WTC11 (cell line): ENCODE results near the gene KLC3. TPM values are rescaled to one million over a fixed set of nuclear protein-coding genes. Genes with fewer than 3 reads are reported as not detected.
A peak's percentile ranks its signal among the peaks of the same experiment; 100 is the strongest.

Source experiments
- ATAC-seq: fragments of 200-7000 bp; cut with Tn5 transposase; 2 replicates; pipeline ENCODE4 v1.10.0; 2021; ENCODE audit warnings: mild to moderate bottlenecking, moderate library complexity
- CTCF ChIA-PET: fragments of 300-600 bp; sonication (Branson Sonifier 250); formaldehyde crosslinking; loops from one replicate; lab custom pipeline; 2021; ENCODE audit warnings: antibody characterized with exemption; lab: Charles Lee
- POLR2A ChIA-PET: fragments of 350-600 bp; sonication (Branson Sonifier 250); formaldehyde crosslinking; loops from one replicate; lab custom pipeline; 2021; ENCODE audit warnings: antibody characterized with exemption; lab: Charles Lee
- DNase-seq: peaks from one replicate; pipeline ENCODE4 v3.0.0; 2021; ENCODE audit warnings: low spot score
- H3K27ac Mint-ChIP-seq: 2 replicates; pipeline ENCODE4 v1.8.0; 2021; ENCODE audit warnings: mixed read lengths
- H3K27me3 Mint-ChIP-seq: 2 replicates; pipeline ENCODE4 v1.8.0; 2021; ENCODE audit warnings: low read depth, mild to moderate bottlenecking, moderate library complexity, mixed read lengths
- H3K36me3 Mint-ChIP-seq: 2 replicates; pipeline ENCODE4 v1.8.0; 2021; ENCODE audit warnings: mixed read lengths
- H3K4me1 Mint-ChIP-seq: 2 replicates; pipeline ENCODE4 v1.8.0; 2022; ENCODE audit warnings: mixed read lengths
- H3K4me3 Mint-ChIP-seq: 2 replicates; pipeline ENCODE4 v1.8.0; 2021; ENCODE audit warnings: mild to moderate bottlenecking, moderate library complexity, mixed read lengths
- H3K9me3 Mint-ChIP-seq: 2 replicates; pipeline ENCODE4 v1.8.0; 2021; ENCODE audit warnings: mixed read lengths
- AR ChIP-seq: fragments of 250-450 bp; sonication (Bioruptor Pico); IDR thresholded peaks from 2 replicates; pipeline ENCODE4 v1.9.0; 2021; ENCODE audit warnings: mild to moderate bottlenecking
- CREB1 ChIP-seq: sonication (generic); formaldehyde crosslinking; IDR thresholded peaks from 2 replicates; pipeline ENCODE4 v1.8.0; 2023; ENCODE audit warnings: mild to moderate bottlenecking, missing genetic modification reagents
- E2F1 ChIP-seq: sonication (generic); formaldehyde crosslinking; IDR thresholded peaks from 2 replicates; pipeline ENCODE4 v1.8.0; 2022; ENCODE audit warnings: mild to moderate bottlenecking, missing genetic modification reagents
- FOXK1 ChIP-seq: sonication (generic); formaldehyde crosslinking; IDR thresholded peaks from 2 replicates; pipeline ENCODE4 v1.8.0; 2022; ENCODE audit warnings: mild to moderate bottlenecking, moderate library complexity, missing genetic modification reagents
- MXD4 ChIP-seq: fragments of 250-450 bp; sonication (Bioruptor Pico); IDR thresholded peaks from 2 replicates; pipeline ENCODE4 v1.8.0; 2021; ENCODE audit warnings: mild to moderate bottlenecking, moderate library complexity, borderline replicate concordance
- MYBL2 ChIP-seq: sonication (generic); formaldehyde crosslinking; IDR thresholded peaks from 2 replicates; pipeline ENCODE4 v1.8.1; 2023; ENCODE audit warnings: mild to moderate bottlenecking, moderate library complexity, missing genetic modification reagents
- NFYB ChIP-seq: sonication (generic); formaldehyde crosslinking; conservative IDR thresholded peaks from 2 replicates; pipeline ENCODE4 v1.8.0; 2022; ENCODE audit warnings: low read depth, missing genetic modification reagents
- NR2C2 ChIP-seq: sonication (generic); formaldehyde crosslinking; IDR thresholded peaks from 2 replicates; pipeline ENCODE4 v1.8.0; 2022; ENCODE audit warnings: mild to moderate bottlenecking, missing genetic modification reagents
- PREB ChIP-seq: sonication (generic); formaldehyde crosslinking; IDR thresholded peaks from 2 replicates; pipeline ENCODE4 v1.8.1; 2022; ENCODE audit warnings: mild to moderate bottlenecking, missing genetic modification reagents, moderate library complexity, borderline replicate concordance
- SP1 ChIP-seq: sonication (generic); formaldehyde crosslinking; conservative IDR thresholded peaks from 2 replicates; pipeline ENCODE4 v1.8.1; 2022; ENCODE audit warnings: missing genetic modification reagents
- STAT6 ChIP-seq: sonication (generic); formaldehyde crosslinking; conservative IDR thresholded peaks from 2 replicates; pipeline ENCODE4 v1.8.1; 2023; ENCODE audit warnings: mild to moderate bottlenecking, low read depth, missing genetic modification reagents, moderate library complexity
- TEAD1 ChIP-seq: sonication (generic); formaldehyde crosslinking; IDR thresholded peaks from 2 replicates; pipeline ENCODE4 v1.8.0; 2022; ENCODE audit warnings: mild to moderate bottlenecking, missing genetic modification reagents
- ZBTB21 ChIP-seq: sonication (generic); formaldehyde crosslinking; IDR thresholded peaks from 2 replicates; pipeline ENCODE4 v1.8.1; 2023; ENCODE audit warnings: mild to moderate bottlenecking, missing genetic modification reagents, borderline replicate concordance
- ZNF138 ChIP-seq: sonication (generic); formaldehyde crosslinking; conservative IDR thresholded peaks from 2 replicates; pipeline ENCODE4 v1.8.1; 2022; ENCODE audit warnings: mild to moderate bottlenecking, moderate library complexity, missing genetic modification reagents
- ZNF281 ChIP-seq: sonication (generic); formaldehyde crosslinking; IDR thresholded peaks from 2 replicates; pipeline ENCODE4 v1.8.0; 2023; ENCODE audit warnings: mild to moderate bottlenecking, missing genetic modification reagents
- ZSCAN18 ChIP-seq: fragments of 250-450 bp; sonication (Bioruptor Pico); IDR thresholded peaks from 2 replicates; pipeline ENCODE4 v2.1.2; 2022; ENCODE audit warnings: mild to moderate bottlenecking, moderate library complexity
- total RNA-seq: library from RNA; stranded (reverse); gene quantifications from 3 replicates; pipeline ENCODE4 v1.2.3, GENCODE V29; 2021

KLC3 gene
- total RNA-seq, 1 experiment from 2014 or later = 5.2 TPM

GRCh38 chr19:45370410-45371204 lies 30.1 kb downstream of the KLC3 start, which contains the start of gene ERCC2:
Gene ERCC2, minus strand, starts transcription at chr19:45370573. Its CDS starts 33 bp downstream, at chr19:45370540.
- peak within 1 kb of the TSS; percentile 100 for H3K27ac Mint-ChIP-seq
- CTCF ChIA-PET = interaction anchor here (0.6 to 2.6 kb wide), 10 partner anchors 25 to 115 kb away, joined by 3 to 14 read pairs (median 6); no protein-coding TSS in a partner anchor
- no peaks in the 10 kb centered on the region for H3K27me3 Mint-ChIP-seq
- H3K4me3 Mint-ChIP-seq = peak within 1 kb of the TSS; percentile 90
- ATAC-seq = peak; percentile 97
- POLR2A ChIA-PET = interaction anchor here (1.5 kb wide), 1 partner anchor 33 kb away, joined by 5 read pairs; no protein-coding TSS in a partner anchor
- DNase-seq = peak; percentile 100
- H3K36me3 Mint-ChIP-seq = peaks cover 16% of the 10 kb centered on the region
- peaks cover 17% of the 10 kb centered on the region for H3K4me1 Mint-ChIP-seq
- TF ChIP-seq NFYB (CRISPR knock-in tag) (peak; percentile 98), MYBL2 (CRISPR knock-in tag) (no peak), E2F1 (CRISPR knock-in tag) (no peak), ZBTB21 (CRISPR knock-in tag) (no peak), AR (CRISPR knock-in tag) (no peak), CREB1 (CRISPR knock-in tag) (no peak), ZNF281 (CRISPR knock-in tag) (no peak), PREB (CRISPR knock-in tag) (no peak), MXD4 (CRISPR knock-in tag) (no peak), FOXK1 (CRISPR knock-in tag) (0 out of 2 replicates have a peak, but pooled peaks have one; percentile 54), TEAD1 (CRISPR knock-in tag) (no peak), ZNF138 (no peak), SP1 (CRISPR knock-in tag) (peak; percentile 65; the same call in 1 of the 2 replicates), NR2C2 (CRISPR knock-in tag) (no peak), ZSCAN18 (CRISPR knock-in tag) (no peak), STAT6 (no peak)
- TF ChIP-seq, all 79 proteins: peak for 3
- no peaks in the 10 kb centered on the region for H3K9me3 Mint-ChIP-seq
